Activated naive CD8-positive, alpha-beta T cell treated with anti-CD3 and anti-CD28 coated beads for 36 hours (primary cell): Measurements from ENCODE around the gene CMTM1. TPM values are rescaled to one million over a fixed set of nuclear protein-coding genes. Genes with fewer than 3 reads are reported as not detected.
A peak's percentile ranks its signal among the peaks of the same experiment; 100 is the strongest.
"Not testable (repeated sequence)": the region's sequence is repeated elsewhere in the genome, so short reads cannot be mapped to it uniquely, and the experiment has no call there.

Experiments used
- DNase-seq: peaks from one replicate; pipeline ENCODE4 v3.0.0; 2021
- H3K27ac Mint-ChIP-seq: one replicate; pipeline ENCODE4 v1.8.0; 2022; ENCODE audit warnings: mild to moderate bottlenecking, moderate library complexity, mixed read lengths
- H3K27me3 Mint-ChIP-seq: one replicate; pipeline ENCODE4 v1.8.0; 2022; ENCODE audit warnings: mild to moderate bottlenecking, mixed read lengths
- H3K36me3 Mint-ChIP-seq: one replicate; pipeline ENCODE4 v1.8.0; 2021; ENCODE audit warnings: mild to moderate bottlenecking, mixed read lengths
- H3K4me1 Mint-ChIP-seq: one replicate; pipeline ENCODE4 v1.8.0; 2021; ENCODE audit warnings: mixed read lengths
- H3K4me3 Mint-ChIP-seq: one replicate; pipeline ENCODE4 v1.8.0; 2022; ENCODE audit warnings: mild to moderate bottlenecking, moderate library complexity, mixed read lengths
- H3K9me3 Mint-ChIP-seq: one replicate; pipeline ENCODE4 v1.8.0; 2022; ENCODE audit warnings: mixed read lengths
- total RNA-seq, 2 experiments: library from RNA; stranded (reverse); gene quantifications; one replicate each; pipeline ENCODE4 v1.2.3, GENCODE V29; 2021

CMTM1 gene
- total RNA-seq, 2 experiments from 2014 or later: 2.8 to 5.9 TPM

- Mint-ChIP-seq H3K36me3 (peaks cover 7% of the 10 kb centered on the region), H3K4me1 (peaks cover 32% of the 10 kb centered on the region), H3K4me3 (peak overlapping the region; percentile 80), H3K27me3 (no peaks in the 10 kb centered on the region), H3K27ac (peak overlapping the region; percentile 75), H3K9me3 (peaks cover 6% of the 10 kb centered on the region)
- peak; percentile 57 for DNase-seq
Measured at GRCh38 chr16:66605177-66605978, 39.1 kb downstream of the CMTM1 start.

- Mint-ChIP-seq H3K4me3 (peak overlapping the region; percentile 80), H3K4me1 (peaks cover 32% of the 10 kb centered on the region), H3K9me3 (peaks cover 3% of the 10 kb centered on the region), H3K36me3 (peaks cover 3% of the 10 kb centered on the region), H3K27me3 (no peaks in the 10 kb centered on the region), H3K27ac (peak overlapping the region; percentile 75)
- peak; percentile 13 for DNase-seq
Measured at GRCh38 chr16:66605979-66606751, 39.9 kb downstream of the CMTM1 start.

GRCh38 chr16:66608241-66609138 lies 42.3 kb downstream of the CMTM1 start:
- H3K27me3 Mint-ChIP-seq: no peaks in the 10 kb centered on the region
- peak overlapping the region; percentile 48 for H3K27ac Mint-ChIP-seq
- peak; percentile 85 for DNase-seq
- H3K4me3 Mint-ChIP-seq: no peak overlapping the region
- peaks cover 3% of the 10 kb centered on the region for H3K36me3 Mint-ChIP-seq
- H3K4me1 Mint-ChIP-seq: peaks cover 28% of the 10 kb centered on the region
- no peaks in the 10 kb centered on the region for H3K9me3 Mint-ChIP-seq

- peaks cover 3% of the 10 kb centered on the region for H3K36me3 Mint-ChIP-seq
Measured at GRCh38 chr16:66609139-66609510, 42.9 kb downstream of the CMTM1 start.

DNA sequence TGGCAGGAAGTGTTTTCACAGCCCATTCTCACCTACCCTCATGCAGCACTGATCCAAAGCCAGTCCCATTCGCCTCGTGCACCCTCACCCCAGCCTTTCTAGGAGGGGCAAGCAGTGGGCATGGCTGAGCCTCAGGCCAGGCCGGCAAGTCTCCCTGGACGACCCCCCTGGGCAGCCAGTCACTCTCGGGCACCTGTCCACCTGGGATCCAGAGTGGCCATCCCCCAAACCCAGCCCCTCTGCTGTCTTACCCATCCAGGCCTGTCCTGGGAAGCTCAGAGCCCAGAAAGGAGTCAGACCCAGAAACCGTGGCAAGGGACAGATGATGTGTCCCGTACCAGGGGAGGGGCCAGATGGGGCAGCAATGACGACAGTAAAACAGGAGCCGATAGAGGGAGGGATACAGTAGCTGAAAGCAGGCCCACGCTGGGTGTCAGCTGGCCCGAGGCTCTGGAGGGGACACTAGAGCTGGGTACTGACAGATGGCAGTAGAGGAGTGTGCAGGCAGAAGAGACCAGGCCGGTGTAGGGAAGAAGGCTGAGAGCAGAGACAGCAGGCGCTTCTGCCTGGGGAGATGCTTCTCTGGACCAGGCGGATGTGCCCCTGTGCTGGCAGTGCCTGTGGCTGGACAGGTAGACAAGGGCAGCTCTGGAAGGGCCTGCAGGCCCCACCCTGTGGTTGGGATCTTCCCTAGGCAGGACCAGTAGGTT lies 44.0 kb downstream of the CMTM1 start:
- peak overlapping the region; percentile 11 for H3K27ac Mint-ChIP-seq
- no peak for DNase-seq
- no peaks in the 10 kb centered on the region for H3K27me3 Mint-ChIP-seq
- peaks cover 23% of the 10 kb centered on the region for H3K4me1 Mint-ChIP-seq
- H3K4me3 Mint-ChIP-seq: no peak overlapping the region
- H3K9me3 Mint-ChIP-seq: no peaks in the 10 kb centered on the region
- peaks cover 3% of the 10 kb centered on the region for H3K36me3 Mint-ChIP-seq

More at GRCh38 chr16:66609139-66609510, 42.9 kb downstream of the CMTM1 start:
- Mint-ChIP-seq H3K27me3 (no peaks in the 10 kb centered on the region), H3K4me1 (peaks cover 23% of the 10 kb centered on the region), H3K9me3 (no peaks in the 10 kb centered on the region), H3K4me3 (no peak overlapping the region), H3K27ac (no peak overlapping the region)
- DNase-seq: no peak

- not testable (repeated sequence) for H3K27ac Mint-ChIP-seq
Measured at GRCh38 chr16:66611911-66612310, 45.7 kb downstream of the CMTM1 start.

GRCh38 chr16:66612422-66612821 lies 46.2 kb downstream of the CMTM1 start:
- H3K9me3 Mint-ChIP-seq: no peaks in the 10 kb centered on the region

More at GRCh38 chr16:66611911-66612310, 45.7 kb downstream of the CMTM1 start:
- H3K4me1 Mint-ChIP-seq: peaks cover 15% of the 10 kb centered on the region
- not testable (repeated sequence) for H3K4me3 Mint-ChIP-seq, H3K9me3 Mint-ChIP-seq, H3K36me3 Mint-ChIP-seq, DNase-seq, H3K27me3 Mint-ChIP-seq

DNA sequence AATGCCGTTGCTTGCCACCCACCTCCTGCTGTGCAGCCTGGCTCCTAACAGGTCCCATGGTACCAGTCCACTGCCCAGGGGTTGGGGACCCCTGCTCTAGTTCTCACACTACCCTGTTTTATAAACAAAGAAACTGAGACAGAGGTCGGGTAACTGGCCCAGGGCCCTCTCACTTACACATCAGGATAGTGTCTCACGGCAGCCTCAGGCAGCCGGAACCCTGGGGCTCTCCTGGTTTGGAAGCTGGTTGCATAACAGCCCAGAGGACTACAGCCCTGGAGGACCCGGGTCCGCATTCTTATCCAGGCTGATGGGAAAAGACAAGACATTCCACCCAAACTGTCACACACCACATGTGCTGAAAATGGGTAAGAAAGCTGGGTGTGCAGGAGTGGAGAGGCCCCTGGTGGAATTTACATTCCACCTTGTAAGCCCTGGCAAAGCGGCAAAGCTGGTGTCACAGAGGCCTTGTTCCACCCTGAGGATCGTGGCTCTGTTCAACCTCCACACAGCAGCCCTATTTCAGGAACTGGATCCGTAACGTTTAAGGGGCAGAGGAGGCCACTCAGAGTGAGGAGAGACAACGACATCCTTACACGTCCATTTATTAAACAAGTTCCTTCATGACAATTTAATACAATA lies 48.0 kb downstream of the CMTM1 start:
- Mint-ChIP-seq H3K4me3 (no peak overlapping the region), H3K27ac (no peak overlapping the region), H3K27me3 (no peaks in the 10 kb centered on the region), H3K4me1 (no peaks in the 10 kb centered on the region), H3K36me3 (no peaks in the 10 kb centered on the region), H3K9me3 (no peaks in the 10 kb centered on the region)
- DNase-seq: no peak

More at GRCh38 chr16:66612422-66612821, 46.2 kb downstream of the CMTM1 start:
- no peak overlapping the region for H3K27ac Mint-ChIP-seq
- no peaks in the 10 kb centered on the region for H3K36me3 Mint-ChIP-seq
- no peak for DNase-seq
- no peaks in the 10 kb centered on the region for H3K27me3 Mint-ChIP-seq
- H3K4me1 Mint-ChIP-seq: peaks cover 10% of the 10 kb centered on the region
- H3K4me3 Mint-ChIP-seq: no peak overlapping the region

DNA sequence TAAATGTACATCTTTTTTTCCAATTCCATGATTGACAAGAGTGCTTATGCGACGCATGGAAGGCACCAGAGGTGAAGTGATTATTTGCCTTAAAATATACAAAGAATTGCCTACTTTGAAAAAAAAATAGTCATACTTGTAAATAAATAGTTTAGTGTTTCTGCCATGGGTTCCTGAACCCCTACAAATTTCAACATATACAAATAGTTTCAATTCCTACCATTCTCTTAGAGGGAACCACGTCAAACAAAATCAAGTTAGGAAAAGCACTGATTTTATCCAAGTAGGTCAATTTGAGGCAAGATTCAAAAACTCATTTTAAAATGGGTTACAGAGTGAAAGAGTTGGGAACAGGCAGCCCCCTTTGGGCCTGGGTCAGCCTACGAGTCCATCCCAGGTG lies 49.9 kb downstream of the CMTM1 start:
- H3K27me3 Mint-ChIP-seq: no peaks in the 10 kb centered on the region
- no peak overlapping the region for H3K27ac Mint-ChIP-seq
- DNase-seq: no peak
- H3K4me3 Mint-ChIP-seq: no peak overlapping the region
- no peaks in the 10 kb centered on the region for H3K36me3 Mint-ChIP-seq
- H3K4me1 Mint-ChIP-seq: peaks cover 5% of the 10 kb centered on the region
- H3K9me3 Mint-ChIP-seq: no peaks in the 10 kb centered on the region

DNA sequence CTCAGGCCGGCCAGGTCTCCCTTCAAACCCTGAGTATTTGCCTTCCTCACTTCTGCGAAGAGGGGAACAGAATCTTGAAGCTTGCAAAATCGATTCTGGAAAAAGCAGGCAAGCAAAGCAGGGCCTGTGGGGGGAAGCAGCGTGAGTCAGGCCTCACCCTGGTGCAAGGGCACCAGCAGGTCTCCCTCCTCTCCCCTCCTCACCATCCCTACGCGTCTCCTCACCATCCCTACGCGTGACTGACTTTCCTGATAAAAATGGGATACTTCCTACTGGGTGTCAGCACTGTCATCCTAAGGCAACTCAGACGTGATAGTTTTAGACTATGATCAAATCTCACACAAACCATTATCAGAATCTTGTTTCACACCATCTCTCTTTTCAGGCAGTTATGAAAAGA lies 50.4 kb downstream of the CMTM1 start:
- H3K9me3 Mint-ChIP-seq: no peaks in the 10 kb centered on the region
- DNase-seq: no peak
- H3K4me1 Mint-ChIP-seq: peaks cover 5% of the 10 kb centered on the region
- no peak overlapping the region for H3K4me3 Mint-ChIP-seq
- H3K36me3 Mint-ChIP-seq: no peaks in the 10 kb centered on the region
- no peaks in the 10 kb centered on the region for H3K27me3 Mint-ChIP-seq
- H3K27ac Mint-ChIP-seq: no peak overlapping the region

- no peak for DNase-seq
- no peaks in the 10 kb centered on the region for H3K36me3 Mint-ChIP-seq
- H3K27ac Mint-ChIP-seq: no peak overlapping the region
- H3K4me1 Mint-ChIP-seq: peaks cover 5% of the 10 kb centered on the region
- no peak overlapping the region for H3K4me3 Mint-ChIP-seq
- H3K27me3 Mint-ChIP-seq: no peaks in the 10 kb centered on the region
- no peaks in the 10 kb centered on the region for H3K9me3 Mint-ChIP-seq
Measured at GRCh38 chr16:66617010-66617434, 50.8 kb downstream of the CMTM1 start.

GRCh38 chr16:66617728-66618127 lies 51.5 kb downstream of the CMTM1 start:
- no peaks in the 10 kb centered on the region for H3K27me3 Mint-ChIP-seq
- H3K4me1 Mint-ChIP-seq: peaks cover 5% of the 10 kb centered on the region
- H3K27ac Mint-ChIP-seq: no peak overlapping the region
- no peaks in the 10 kb centered on the region for H3K36me3 Mint-ChIP-seq
- H3K4me3 Mint-ChIP-seq: no peak overlapping the region
- DNase-seq: no peak
- no peaks in the 10 kb centered on the region for H3K9me3 Mint-ChIP-seq

GRCh38 chr16:66618588-66619375 lies 52.5 kb downstream of the CMTM1 start:
- Mint-ChIP-seq H3K27ac (no peak overlapping the region), H3K9me3 (no peaks in the 10 kb centered on the region), H3K4me3 (no peak overlapping the region), H3K4me1 (peaks cover 5% of the 10 kb centered on the region), H3K27me3 (no peaks in the 10 kb centered on the region), H3K36me3 (no peaks in the 10 kb centered on the region)
- DNase-seq: no peak
